RWPE1 (cell line): ENCODE results near the gene SIMC1.
"Not testable (repeated sequence)": the region's sequence is repeated elsewhere in the genome, so short reads cannot be mapped to it uniquely, and the experiment has no call there.

Experiments used
- CTCF ChIA-PET: fragments of 350-600 bp; sonication (Branson Sonifier 250); formaldehyde crosslinking; extraction: SDS; loops from one replicate; lab custom pipeline; 2021; lab: Yijun Ruan, JAX
- POLR2A ChIA-PET: fragments of 400-600 bp; formaldehyde crosslinking; extraction: SDS; loops from one replicate; lab custom pipeline; 2020; ENCODE audit warnings: antibody characterized with exemption; ENCODE audit not compliant: low non-redundant PET; lab: Yijun Ruan, JAX
- DNase-seq: peaks from one replicate; pipeline ENCODE4 v3.0.0; 2012; ENCODE audit warnings: low spot score
- H3K27ac ChIP-seq: fragments of 450-650 bp; 2 replicates; pipeline ENCODE4 v1.5.1; 2017
- TF ChIP-seq, protein P1 (sequence below): fragments of 450-650 bp; conservative IDR thresholded peaks from 2 replicates; pipeline ENCODE4 v1.5.1; 2017; ENCODE audit warnings: low read depth, mild to moderate bottlenecking

Gene SIMC1

GRCh38 chr5:176233253-176233652 lies 5.0 kb upstream of the SIMC1 start:
- CTCF ChIA-PET, POLR2A ChIA-PET, H3K27ac ChIP-seq, DNase-seq: not testable (repeated sequence)

DNA sequence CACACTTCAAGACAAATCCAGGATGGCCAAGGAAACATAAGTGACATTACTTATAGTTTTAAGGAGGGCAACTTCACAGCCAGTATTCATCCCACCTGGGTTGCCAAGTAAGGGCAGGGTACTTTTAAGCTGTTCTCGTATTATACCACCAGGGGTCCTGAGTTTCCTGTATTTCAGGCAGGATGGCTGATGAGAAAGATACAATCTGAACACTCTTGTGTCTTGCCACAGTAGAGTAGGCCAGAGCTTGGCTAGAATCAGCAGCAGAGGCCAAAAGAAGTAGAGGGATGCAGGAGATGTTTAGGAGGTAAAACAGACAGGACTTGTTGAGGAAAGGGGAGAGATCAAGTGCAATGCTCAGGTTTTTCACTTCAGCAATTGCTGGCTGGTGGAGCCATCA lies 3.1 kb upstream of the SIMC1 start:
- POLR2A ChIA-PET, H3K27ac ChIP-seq: not testable (repeated sequence)
- CTCF ChIA-PET: interaction anchor here (0.6 kb wide), 1 partner anchor 447 kb away, joined by 3 read pairs; no protein-coding TSS in a partner anchor
- peak; percentile 9 for DNase-seq
- TF ChIP-seq, protein P1, sequence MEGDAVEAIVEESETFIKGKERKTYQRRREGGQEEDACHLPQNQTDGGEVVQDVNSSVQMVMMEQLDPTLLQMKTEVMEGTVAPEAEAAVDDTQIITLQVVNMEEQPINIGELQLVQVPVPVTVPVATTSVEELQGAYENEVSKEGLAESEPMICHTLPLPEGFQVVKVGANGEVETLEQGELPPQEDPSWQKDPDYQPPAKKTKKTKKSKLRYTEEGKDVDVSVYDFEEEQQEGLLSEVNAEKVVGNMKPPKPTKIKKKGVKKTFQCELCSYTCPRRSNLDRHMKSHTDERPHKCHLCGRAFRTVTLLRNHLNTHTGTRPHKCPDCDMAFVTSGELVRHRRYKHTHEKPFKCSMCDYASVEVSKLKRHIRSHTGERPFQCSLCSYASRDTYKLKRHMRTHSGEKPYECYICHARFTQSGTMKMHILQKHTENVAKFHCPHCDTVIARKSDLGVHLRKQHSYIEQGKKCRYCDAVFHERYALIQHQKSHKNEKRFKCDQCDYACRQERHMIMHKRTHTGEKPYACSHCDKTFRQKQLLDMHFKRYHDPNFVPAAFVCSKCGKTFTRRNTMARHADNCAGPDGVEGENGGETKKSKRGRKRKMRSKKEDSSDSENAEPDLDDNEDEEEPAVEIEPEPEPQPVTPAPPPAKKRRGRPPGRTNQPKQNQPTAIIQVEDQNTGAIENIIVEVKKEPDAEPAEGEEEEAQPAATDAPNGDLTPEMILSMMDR: peak; percentile 60

GRCh38 chr5:176238645-176239283 lies 540 bp downstream of the SIMC1 start:
- POLR2A ChIA-PET, DNase-seq, H3K27ac ChIP-seq, CTCF ChIA-PET: not testable (repeated sequence)

- CTCF ChIA-PET, DNase-seq, H3K27ac ChIP-seq, POLR2A ChIA-PET: not testable (repeated sequence)
Measured at GRCh38 chr5:176239304-176239703, 1.1 kb downstream of the SIMC1 start.

DNA sequence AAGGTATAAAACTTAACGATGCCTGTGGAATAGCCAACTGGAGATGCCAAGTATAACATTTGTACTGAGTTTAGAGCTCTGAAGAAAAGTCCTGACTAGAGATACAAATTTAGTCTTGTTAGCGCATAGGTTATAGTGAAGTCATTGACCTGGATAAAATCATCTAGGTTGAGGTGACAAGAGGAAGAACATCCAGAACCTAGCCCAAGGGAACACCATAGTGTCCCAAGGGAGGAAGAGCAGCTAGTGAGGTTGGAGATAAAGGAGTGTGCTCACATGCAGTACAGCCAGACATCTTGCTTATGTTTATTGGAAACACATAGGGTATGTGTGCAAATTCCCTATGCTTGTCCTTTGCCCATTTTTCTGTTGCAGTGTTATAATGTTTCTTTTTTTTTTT lies 6.1 kb downstream of the SIMC1 start:
- CTCF ChIA-PET, H3K27ac ChIP-seq, POLR2A ChIA-PET, DNase-seq: not testable (repeated sequence)

GRCh38 chr5:176245074-176245473 lies 6.8 kb downstream of the SIMC1 start:
- CTCF ChIA-PET, DNase-seq, H3K27ac ChIP-seq, POLR2A ChIA-PET: not testable (repeated sequence)

GRCh38 chr5:176245489-176245888 lies 7.3 kb downstream of the SIMC1 start:
- DNase-seq, POLR2A ChIA-PET, H3K27ac ChIP-seq, CTCF ChIA-PET: not testable (repeated sequence)

GRCh38 chr5:176250691-176251090 lies 12.5 kb downstream of the SIMC1 start:
- H3K27ac ChIP-seq, DNase-seq, POLR2A ChIA-PET, CTCF ChIA-PET: not testable (repeated sequence)

DNA sequence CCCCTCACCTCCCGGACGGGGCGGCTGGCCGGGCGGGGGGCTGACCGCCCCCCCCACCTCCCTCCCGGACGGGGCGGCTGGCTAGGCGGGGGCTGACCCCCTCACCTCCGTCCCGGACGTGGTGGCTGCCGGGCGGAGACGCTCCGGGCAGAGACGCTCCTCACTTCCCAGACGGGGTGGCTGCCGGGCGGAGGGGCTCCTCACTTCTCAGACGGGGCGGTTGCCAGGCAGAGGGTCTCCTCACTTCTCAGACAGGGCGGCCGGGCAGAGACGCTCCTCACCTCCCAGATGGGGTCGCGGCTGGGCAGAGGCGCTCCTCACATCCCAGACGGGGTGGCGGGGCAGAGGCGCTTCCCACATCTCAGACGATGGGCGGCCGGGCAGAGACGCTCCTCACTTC lies 13.9 kb downstream of the SIMC1 start:
- DNase-seq, CTCF ChIA-PET, POLR2A ChIA-PET, H3K27ac ChIP-seq: not testable (repeated sequence)

GRCh38 chr5:176253370-176254065 lies 15.3 kb downstream of the SIMC1 start:
- H3K27ac ChIP-seq, DNase-seq, CTCF ChIA-PET, POLR2A ChIA-PET: not testable (repeated sequence)

GRCh38 chr5:176254066-176254393 lies 15.8 kb downstream of the SIMC1 start:
- CTCF ChIA-PET, POLR2A ChIA-PET, DNase-seq: not testable (repeated sequence)

DNA sequence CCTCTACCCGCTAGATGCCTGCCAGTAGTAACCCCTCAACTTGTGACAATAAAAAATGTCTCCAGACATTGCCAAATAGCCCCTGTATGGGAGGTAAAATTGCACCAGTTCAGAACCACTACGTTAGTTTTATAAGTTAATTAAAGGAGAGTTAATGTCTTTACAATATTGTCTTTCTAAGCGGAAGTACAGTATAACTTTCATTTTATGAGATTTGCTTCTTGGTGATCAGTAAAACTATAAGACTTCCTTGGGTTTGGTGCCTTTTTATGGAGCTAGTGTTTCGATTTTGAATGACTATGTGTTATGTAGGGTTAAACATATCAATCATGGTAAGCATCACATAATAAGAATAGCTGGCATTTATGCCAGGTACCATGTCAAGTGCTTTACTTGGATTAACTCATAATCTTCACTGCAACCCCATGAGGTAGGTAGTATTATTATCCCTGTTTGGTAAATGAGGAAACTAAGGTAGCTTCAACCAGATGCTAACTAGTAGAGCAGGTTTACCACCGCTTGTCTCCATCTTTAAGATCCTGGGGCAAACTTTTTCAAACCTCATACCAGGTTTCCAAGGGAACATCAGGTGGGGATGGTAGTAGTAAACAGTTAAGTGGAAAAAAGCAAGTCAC lies 19.8 kb downstream of the SIMC1 start:
- H3K27ac ChIP-seq, DNase-seq, POLR2A ChIA-PET, CTCF ChIA-PET: not testable (repeated sequence)

More at GRCh38 chr5:176254066-176254393, 15.8 kb downstream of the SIMC1 start:
- H3K27ac ChIP-seq: not testable (repeated sequence)

DNA sequence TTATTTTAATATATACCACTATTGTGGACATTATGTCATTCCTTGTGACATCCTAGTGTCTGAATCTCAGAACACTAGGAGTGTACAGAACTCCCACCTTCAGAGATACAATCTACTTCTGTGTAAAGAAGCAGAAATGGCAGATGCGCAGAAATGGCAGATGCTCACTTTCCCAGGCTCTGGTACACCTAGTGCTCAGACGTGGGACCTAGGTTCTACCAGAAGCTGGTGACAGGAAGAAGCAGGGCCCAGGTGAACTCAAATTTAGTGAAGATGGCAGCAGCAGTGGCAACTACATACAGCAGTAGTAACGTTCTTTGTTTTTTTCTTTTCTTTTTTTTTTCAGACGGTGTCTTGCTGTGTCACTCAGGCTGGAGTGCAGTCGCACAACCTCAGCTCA lies 22.5 kb downstream of the SIMC1 start:
- H3K27ac ChIP-seq, CTCF ChIA-PET, DNase-seq, POLR2A ChIA-PET: not testable (repeated sequence)

DNA sequence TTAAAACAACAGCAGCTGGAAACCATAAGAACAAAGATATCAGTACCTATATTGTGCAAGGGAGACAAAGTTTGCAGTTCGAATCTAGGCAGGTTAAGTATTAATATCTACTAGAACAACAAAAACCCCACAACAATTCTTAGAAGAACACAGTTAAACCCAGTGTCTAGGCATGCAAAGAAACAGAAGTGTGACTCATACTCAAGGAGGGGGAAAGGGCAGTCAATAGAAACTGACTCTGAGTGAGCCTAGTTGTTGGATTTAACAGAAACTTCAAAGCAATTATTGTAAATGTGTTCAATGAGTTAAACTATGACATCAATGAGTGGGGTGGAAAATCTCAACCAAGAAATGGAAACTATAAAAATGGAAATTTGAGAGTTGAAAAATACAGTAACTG lies 28.2 kb downstream of the SIMC1 start:
- H3K27ac ChIP-seq, DNase-seq, POLR2A ChIA-PET, CTCF ChIA-PET: not testable (repeated sequence)

DNA sequence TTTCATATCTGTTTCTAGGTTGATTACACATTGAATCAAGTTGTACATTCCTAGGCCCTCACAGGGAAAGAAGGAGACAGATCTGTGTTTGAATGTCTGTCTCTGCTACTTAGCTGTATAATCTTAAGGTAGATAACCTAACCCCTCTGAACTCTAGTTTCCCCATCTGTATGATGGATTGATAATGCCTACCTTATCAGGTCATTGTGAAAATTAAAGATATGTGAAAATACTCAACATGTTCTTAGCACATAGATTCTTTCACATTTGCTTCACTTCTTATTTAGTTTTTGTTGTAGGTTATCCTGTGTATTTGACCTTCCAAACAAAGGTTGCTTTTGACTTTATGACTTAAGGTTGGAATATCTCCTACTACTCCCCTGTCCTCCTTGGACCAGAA lies 50.8 kb downstream of the SIMC1 start:
- POLR2A ChIA-PET, DNase-seq: not testable (repeated sequence)
- CTCF ChIA-PET: interaction anchor here (0.6 to 0.7 kb wide), 2 partner anchors 15 to 387 kb away, joined by 3 to 6 read pairs; no protein-coding TSS in a partner anchor

More for the DNA sequence above, 50.8 kb downstream of the SIMC1 start:
- H3K27ac ChIP-seq: not testable (repeated sequence)
